ENCODE data around the gene U2AF2. TPM values are rescaled to one million over a fixed set of nuclear protein-coding genes. Genes with fewer than 3 reads are reported as not detected.
A peak's percentile ranks its signal among the peaks of the same experiment; 100 is the strongest.

U2AF2 gene
- total RNA-seq, 1 experiment from 2014 or later, result 411 TPM

DNA sequence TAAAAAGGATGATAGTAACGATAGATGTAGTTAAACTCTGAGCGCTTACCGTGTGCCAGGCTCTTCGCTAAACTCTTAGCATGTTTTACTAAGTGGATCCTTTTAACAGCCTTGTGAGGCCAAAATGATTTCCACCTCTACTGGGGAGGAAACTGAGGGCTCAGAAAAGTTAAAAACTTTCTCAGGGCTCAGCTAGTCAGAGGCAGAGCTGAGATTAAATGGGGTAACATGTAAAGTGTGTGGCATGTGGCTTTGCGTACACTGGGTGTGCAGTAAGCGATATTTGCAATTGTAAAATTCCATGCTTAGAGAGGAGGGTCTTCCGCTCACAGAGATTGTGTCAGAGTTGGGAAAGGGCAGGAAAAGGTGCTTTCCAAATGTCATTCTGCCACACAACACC lies 1.7 kb downstream of the U2AF2 start:
- POLR2A ChIA-PET (ENCODE audit: low non-redundant PET), result no interaction called here
- intact Hi-C loops (cut with micrococcal nuclease; ENCODE audit: unreplicated experiment), result loop anchor here (2.0 kb wide), 1 partner anchor 14 kb away; no protein-coding TSS in a partner anchor
- Histone ChIP-seq H3K27me3 (replicated peaks; ENCODE audit: insufficient read depth, low read depth, low read length, poor library complexity) (no peaks in the 10 kb centered on the region), H3K4me3 (ENCODE audit: low read depth, low read length, poor library complexity, severe bottlenecking) (peak overlapping the region; percentile 83), H3K36me3 (ENCODE audit: insufficient read depth, low read length, poor library complexity, severe bottlenecking) (peaks cover 33% of the 10 kb centered on the region), H3K4me1 (ENCODE audit: insufficient read depth, low read length, poor library complexity, severe bottlenecking) (peaks cover 18% of the 10 kb centered on the region), H3K27ac (ENCODE audit: low read depth, low read length, poor library complexity, severe bottlenecking) (peak overlapping the region; percentile 99), H3K9me3 (ENCODE audit: low read depth, low read length, poor library complexity, severe bottlenecking) (no peaks in the 10 kb centered on the region)
- no peak for TF ChIP-seq CTCF (conservative IDR thresholded peaks at IDR 0.05; ENCODE audit: low read depth, low read length)
- no peak for TF ChIP-seq EZH2 (IDR thresholded peaks at IDR 0.05; ENCODE audit: borderline replicate concordance, low read depth, low read length, poor library complexity, severe bottlenecking)
- DNase-seq (ENCODE audit: low spot score), result no peak
- CTCF ChIA-PET, result interaction anchor here (2.1 kb wide), 1 partner anchor 15 kb away, joined by 6 read pairs; no protein-coding TSS in a partner anchor
- no TSS peak for BruUV-seq (replicated peaks)

- peak overlapping the region; percentile 99 for H3K27ac ChIP-seq (ENCODE audit: low read depth, low read length, poor library complexity, severe bottlenecking)
- no peaks in the 10 kb centered on the region for H3K27me3 ChIP-seq (replicated peaks; ENCODE audit: insufficient read depth, low read depth, low read length, poor library complexity)
- CTCF ChIA-PET, result interaction anchor here (2.1 kb wide), 1 partner anchor 15 kb away, joined by 6 read pairs; no protein-coding TSS in a partner anchor
- no peaks in the 10 kb centered on the region for H3K9me3 ChIP-seq (ENCODE audit: low read depth, low read length, poor library complexity, severe bottlenecking)
- H3K36me3 ChIP-seq (ENCODE audit: insufficient read depth, low read length, poor library complexity, severe bottlenecking), result peaks cover 39% of the 10 kb centered on the region
- H3K4me1 ChIP-seq (ENCODE audit: insufficient read depth, low read length, poor library complexity, severe bottlenecking), result peaks cover 18% of the 10 kb centered on the region
- intact Hi-C loops (cut with micrococcal nuclease; ENCODE audit: unreplicated experiment), result loop anchor here (2.0 kb wide), 1 partner anchor 14 kb away; no protein-coding TSS in a partner anchor
- DNase-seq (ENCODE audit: low spot score), result no peak
- no TSS peak for BruUV-seq (replicated peaks)
- H3K4me3 ChIP-seq (ENCODE audit: low read depth, low read length, poor library complexity, severe bottlenecking), result peak overlapping the region; percentile 83
- POLR2A ChIA-PET (ENCODE audit: low non-redundant PET), result no interaction called here
- no peak for TF ChIP-seq CTCF (conservative IDR thresholded peaks at IDR 0.05; ENCODE audit: low read depth, low read length)
- no peak for TF ChIP-seq EZH2 (IDR thresholded peaks at IDR 0.05; ENCODE audit: borderline replicate concordance, low read depth, low read length, poor library complexity, severe bottlenecking)
Measured at GRCh38 chr19:55656988-55657747, 2.3 kb downstream of the U2AF2 start.

- Histone ChIP-seq H3K27me3 (replicated peaks; ENCODE audit: insufficient read depth, low read depth, low read length, poor library complexity) (no peaks in the 10 kb centered on the region), H3K4me3 (ENCODE audit: low read depth, low read length, poor library complexity, severe bottlenecking) (no peak overlapping the region), H3K4me1 (ENCODE audit: insufficient read depth, low read length, poor library complexity, severe bottlenecking) (peaks cover 18% of the 10 kb centered on the region), H3K27ac (ENCODE audit: low read depth, low read length, poor library complexity, severe bottlenecking) (peak overlapping the region; percentile 60), H3K36me3 (ENCODE audit: insufficient read depth, low read length, poor library complexity, severe bottlenecking) (peaks cover 53% of the 10 kb centered on the region), H3K9me3 (ENCODE audit: low read depth, low read length, poor library complexity, severe bottlenecking) (no peaks in the 10 kb centered on the region)
- intact Hi-C loops (cut with micrococcal nuclease; ENCODE audit: unreplicated experiment), result no loop called here
- no peak for DNase-seq (ENCODE audit: low spot score)
- no peak for TF ChIP-seq CTCF (conservative IDR thresholded peaks at IDR 0.05; ENCODE audit: low read depth, low read length)
- TF ChIP-seq EZH2 (IDR thresholded peaks at IDR 0.05; ENCODE audit: borderline replicate concordance, low read depth, low read length, poor library complexity, severe bottlenecking), result no peak
- POLR2A ChIA-PET (ENCODE audit: low non-redundant PET), result no interaction called here
- no TSS peak for BruUV-seq (replicated peaks)
- CTCF ChIA-PET, result no interaction called here
Measured at GRCh38 chr19:55658846-55659459, 4.1 kb downstream of the U2AF2 start.
